T-helper 22 cell (primary cell): ENCODE data around the gene MAZ.
"Not testable (repeated sequence)": the region's sequence is repeated elsewhere in the genome, so short reads cannot be mapped to it uniquely, and the experiment has no call there.

ENCODE experiments used
- DNase-seq: peaks from one replicate; pipeline ENCODE4 v3.0.0-alpha.2; 2020; ENCODE audit warnings: low read depth

Gene MAZ

GRCh38 chr16:29825145-29826044, 19.1 kb downstream of the MAZ start:
- DNase-seq = no peak

DNA sequence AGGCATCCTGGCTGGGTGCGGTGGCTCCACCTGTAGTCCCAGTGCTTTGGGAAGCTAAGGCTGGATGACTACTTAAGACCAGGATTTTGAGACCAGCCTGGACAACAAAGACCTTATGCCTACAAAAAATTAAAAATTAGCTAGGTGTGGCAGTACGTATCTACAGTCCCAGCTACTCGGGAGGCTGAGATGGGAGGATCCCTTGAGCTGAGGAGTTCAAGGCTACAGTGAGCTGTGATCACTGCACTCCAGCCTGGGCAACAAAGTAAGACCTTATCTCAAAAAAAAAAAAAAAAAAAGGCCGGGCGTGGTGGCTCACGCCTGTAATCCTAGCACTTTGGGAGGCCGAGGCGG, 20.0 kb downstream of the MAZ start:
- no peak for DNase-seq

DNA sequence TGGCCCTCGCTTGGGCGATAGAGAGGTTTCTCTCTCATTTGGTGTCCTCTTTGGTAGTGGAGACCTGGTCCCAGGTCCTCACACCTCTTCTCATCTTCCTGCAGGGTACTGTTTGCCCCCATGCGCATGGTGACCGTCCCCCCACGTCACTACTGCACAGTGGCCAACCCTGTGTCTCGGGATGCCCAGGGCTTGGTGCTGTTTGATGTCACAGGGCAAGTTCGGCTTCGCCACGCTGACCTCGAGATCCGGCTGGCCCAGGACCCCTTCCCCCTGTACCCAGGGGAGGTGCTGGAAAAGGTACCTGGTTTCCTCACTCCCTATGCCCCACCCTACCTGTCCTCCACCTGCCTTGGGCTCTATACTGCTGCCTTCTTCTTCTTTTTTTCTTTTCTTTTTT, 24.4 kb downstream of the MAZ start:
- DNase-seq = no peak

GRCh38 chr16:29831490-29831889, 25.2 kb downstream of the MAZ start:
- DNase-seq = no peak

- DNase-seq = not testable (repeated sequence)
Measured at GRCh38 chr16:29833219-29833618, 26.9 kb downstream of the MAZ start.

- no peak for DNase-seq
Measured at GRCh38 chr16:29834079-29834478, 27.8 kb downstream of the MAZ start.

- DNase-seq = no peak
Measured at GRCh38 chr16:29835926-29836325, 29.6 kb downstream of the MAZ start.

- DNase-seq = no peak
Measured at GRCh38 chr16:29836623-29837022, 30.3 kb downstream of the MAZ start.

DNA sequence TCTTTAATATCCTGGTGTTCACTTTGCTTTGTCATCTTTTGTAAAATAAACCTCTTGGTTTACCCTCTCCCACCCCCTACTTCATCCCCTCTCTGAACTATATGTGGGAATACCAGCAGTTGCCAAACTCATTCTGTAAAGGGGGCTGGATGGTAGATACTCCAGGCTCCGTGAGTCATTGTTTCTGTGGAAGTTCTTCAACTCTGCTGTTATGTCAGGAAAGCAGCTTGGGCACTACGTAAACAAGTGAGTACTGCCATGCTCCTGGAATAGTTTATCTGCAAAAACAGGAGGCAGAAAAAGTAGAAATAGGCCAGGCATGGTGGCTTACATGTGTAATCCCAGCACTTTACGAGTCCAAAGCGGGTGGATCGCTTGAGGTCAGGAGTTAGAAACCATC, 31.5 kb downstream of the MAZ start:
- no peak for DNase-seq

- no peak for DNase-seq
Measured at GRCh38 chr16:29839822-29840221, 33.5 kb downstream of the MAZ start.

- DNase-seq = no peak
Measured at GRCh38 chr16:29840240-29840639, 33.9 kb downstream of the MAZ start.

DNA sequence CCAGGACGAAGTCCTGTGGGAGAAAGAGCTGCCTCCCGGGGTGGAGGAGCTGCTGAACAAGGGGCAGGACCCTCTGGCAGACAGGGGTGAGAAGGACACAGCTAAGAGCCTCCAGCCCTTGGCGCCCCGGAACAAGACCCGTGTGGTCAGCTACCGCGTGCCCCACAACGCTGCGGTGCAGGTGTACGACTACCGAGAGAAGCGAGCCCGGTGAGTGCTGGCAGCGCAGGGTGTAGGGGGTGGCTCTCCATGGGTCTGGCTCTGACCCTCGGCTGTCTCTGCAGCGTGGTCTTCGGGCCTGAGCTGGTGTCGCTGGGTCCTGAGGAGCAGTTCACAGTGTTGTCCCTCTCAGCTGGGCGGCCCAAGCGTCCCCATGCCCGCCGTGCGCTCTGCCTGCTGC, 35.3 kb downstream of the MAZ start:
- no peak for DNase-seq

- DNase-seq = no peak
Measured at GRCh38 chr16:29842732-29843346, 36.5 kb downstream of the MAZ start.

- no peak for DNase-seq
Measured at GRCh38 chr16:29843931-29844330, 37.6 kb downstream of the MAZ start.

DNA sequence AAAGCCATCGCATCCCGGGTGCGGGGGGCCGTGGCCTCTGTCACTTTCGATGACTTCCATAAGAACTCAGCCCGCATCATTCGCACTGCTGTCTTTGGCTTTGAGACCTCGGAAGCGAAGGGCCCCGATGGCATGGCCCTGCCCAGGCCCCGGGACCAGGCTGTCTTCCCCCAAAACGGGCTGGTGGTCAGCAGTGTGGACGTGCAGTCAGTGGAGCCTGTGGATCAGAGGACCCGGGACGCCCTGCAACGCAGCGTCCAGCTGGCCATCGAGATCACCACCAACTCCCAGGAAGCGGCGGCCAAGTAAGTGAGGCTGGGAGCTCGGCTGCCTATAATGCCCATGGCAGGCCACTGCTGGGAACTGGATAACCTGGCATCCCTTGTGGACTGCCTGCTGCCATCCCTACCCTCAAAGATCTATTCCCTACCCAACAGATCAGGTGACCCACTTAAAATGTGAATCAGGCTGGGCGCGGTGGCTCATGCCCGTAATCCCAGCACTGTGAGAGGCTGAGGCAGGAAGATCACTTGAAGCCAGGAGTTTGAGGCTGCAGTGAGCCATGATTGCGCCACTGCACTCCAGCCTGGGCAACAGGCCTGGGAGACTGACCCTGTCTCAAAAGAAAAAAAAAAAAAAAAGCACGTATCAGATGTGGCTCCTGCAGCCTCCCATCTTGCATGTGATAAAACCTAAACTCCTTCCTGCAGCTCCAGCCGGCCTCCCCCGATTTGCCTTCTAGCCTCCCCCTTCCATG, 38.4 kb downstream of the MAZ start:
- no peak for DNase-seq

DNA sequence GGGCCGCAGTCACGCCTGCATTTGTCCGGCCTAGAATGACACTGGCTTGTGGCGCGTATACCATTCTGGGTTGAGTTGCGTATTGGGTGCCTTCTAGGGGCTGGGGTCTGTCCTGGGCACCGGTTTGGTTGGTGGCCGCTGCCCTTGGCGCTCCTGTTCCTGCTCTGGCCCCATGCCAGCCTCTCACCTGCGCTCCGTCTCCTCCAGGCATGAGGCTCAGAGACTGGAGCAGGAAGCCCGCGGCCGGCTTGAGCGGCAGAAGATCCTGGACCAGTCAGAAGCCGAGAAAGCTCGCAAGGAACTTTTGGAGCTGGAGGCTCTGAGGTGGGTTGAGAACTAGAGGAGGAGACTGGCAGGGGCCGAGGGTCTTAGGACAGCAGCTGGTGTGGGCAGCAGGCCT, 39.3 kb downstream of the MAZ start:
- DNase-seq = no peak

DNA sequence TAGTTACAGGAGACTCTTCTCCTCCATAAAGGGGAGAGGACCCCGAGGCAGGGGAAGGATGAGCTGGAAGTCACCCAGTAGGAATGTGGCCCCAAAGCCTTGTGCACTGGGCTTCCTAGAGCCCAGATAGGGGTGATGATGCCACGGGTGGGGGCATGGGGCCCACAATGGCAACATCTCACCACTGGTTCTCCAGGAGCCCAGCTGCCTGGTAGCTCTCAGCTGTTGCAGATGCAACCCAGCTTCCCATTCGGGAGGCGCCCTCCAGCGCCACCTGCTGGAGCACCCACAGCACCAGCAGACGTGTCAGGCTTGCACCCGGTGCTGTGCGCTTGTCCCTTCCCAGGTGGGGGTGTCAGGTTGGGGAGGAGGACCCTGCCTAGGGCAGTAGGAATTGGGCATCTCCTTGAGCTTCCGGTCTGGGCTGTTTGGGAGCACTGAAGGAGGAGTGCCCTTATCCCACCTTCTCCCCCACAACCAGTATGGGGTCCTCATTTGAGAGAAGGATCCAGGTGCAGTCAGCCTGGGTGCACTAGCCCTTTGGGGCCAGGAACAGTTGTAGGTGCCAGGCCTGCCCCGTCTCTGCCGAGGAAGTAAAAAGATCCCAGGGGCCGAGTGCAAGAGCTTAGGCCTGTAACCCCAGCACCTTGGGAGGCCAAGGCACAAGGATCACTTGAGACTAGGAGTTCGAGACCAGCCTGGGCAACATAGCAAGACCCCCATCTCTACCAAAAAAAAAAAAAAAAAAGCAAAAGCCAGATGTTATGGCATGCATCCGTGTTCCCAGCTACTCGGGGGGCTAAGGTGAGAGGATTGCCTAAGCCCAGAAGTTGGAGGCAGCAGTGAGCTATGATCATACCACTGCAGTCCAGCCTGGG, 42.3 kb downstream of the MAZ start:
- DNase-seq = peak; percentile 43

DNA sequence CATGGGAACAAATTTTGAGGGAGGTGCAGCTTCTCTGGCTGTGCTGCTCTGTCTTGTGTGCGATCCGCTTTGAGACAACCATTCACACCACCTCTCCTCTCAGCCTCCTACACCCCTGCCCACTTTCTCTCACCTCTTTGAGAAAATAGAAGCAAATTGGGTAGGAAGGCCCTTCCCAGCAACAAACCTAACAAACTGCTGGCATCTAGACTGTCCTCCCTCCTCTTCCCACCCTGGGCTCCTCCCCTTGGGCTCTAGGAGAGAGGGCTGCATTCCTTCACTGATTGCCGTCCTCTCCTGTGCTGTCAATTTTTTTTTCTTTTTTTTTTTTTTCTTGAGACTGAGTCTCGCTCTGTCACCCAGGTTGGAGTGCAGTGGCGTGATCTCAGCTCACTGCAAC, 43.2 kb downstream of the MAZ start:
- no peak for DNase-seq

DNA sequence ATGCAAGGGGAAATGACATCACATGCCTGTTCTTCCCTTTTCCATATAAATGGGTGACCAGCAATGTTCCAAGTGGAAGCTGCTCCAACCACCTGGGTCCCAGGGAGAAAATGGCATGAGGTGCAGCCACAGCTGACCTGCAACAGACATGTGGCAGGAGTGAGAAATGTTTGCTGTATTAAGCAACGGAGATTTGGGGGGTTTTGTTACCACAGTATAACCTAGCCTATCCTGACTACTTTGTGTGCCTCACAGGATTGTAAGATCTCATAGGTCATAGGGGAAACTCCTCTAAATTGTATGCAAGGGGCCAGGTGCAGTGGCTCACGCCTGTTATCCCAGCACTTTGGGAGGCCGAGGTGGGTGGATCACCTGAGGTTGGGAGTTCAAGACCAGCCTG, 44.7 kb downstream of the MAZ start:
- no peak for DNase-seq

- DNase-seq = no peak
Measured at GRCh38 chr16:29852654-29853053, 46.3 kb downstream of the MAZ start.

GRCh38 chr16:29854520-29855100, 48.3 kb downstream of the MAZ start:
- DNase-seq = no peak
